Uterus (tissue), 2 donors: ENCODE measurements around the gene TNNI2.

Experiments used
- CTCF ChIP-seq, 4 experiments: fragments of 200-600 bp in 2 of 4; fragments of 450-650 bp in 2 of 4; sonication (generic) in 2 of 4; IDR thresholded peaks; one replicate each; pipeline ENCODE4 v1.5.1; 2016 to 2019; ENCODE audit warnings: antibody characterized with exemption in 4 of 4, mild to moderate bottlenecking in 2 of 4, moderate library complexity in 1 of 4
- POLR2A ChIP-seq, 2 donors: fragments of 450-650 bp; IDR thresholded peaks; one replicate each; pipeline ENCODE4 v1.6.1; 2016; ENCODE audit warnings: antibody characterized with exemption in 2 of 2, mild to moderate bottlenecking in 1 of 2, moderate library complexity in 1 of 2

DNA sequence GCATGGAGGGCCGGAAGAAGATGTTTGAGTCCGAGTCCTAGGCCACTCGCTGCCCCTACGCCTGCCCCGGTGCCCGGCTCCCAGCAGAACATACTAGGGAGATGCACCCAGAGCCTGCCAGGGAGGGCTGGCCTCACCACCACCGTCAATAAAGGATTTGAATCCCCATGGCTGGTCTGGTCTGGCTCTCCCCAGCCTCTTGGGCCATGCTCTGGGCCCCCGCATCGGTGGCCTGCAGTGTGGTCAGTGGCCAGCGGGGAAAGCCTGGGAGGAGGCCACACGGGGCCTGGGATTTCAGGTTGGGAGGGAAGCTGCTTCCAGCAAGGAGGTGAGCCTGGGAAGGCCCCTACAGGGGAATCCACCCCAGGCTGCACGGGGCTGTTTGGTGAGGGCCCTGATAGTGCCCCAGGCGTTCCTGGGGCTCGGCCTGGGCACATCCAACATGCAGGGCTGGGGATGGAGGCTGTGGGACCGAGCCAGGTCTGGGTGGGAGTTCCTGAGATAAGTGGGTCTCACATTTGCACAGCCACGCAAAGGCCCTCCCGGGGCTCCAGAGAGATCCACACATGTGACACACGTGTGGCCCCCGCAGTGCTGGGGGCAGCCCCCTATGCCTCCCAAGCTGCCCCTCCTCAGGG lies 2.8 kb downstream of the TNNI2 start:
- no peak for TF ChIP-seq CTCF (IDR thresholded peaks at IDR 0.05)
- TF ChIP-seq POLR2A (IDR thresholded peaks at IDR 0.05), result no peak
